Measurements from ENCODE around the gene OIT3.
"Not testable (repeated sequence)": the region's sequence is repeated elsewhere in the genome, so short reads cannot be mapped to it uniquely, and the experiment has no call there.

The OIT3 gene

DNA sequence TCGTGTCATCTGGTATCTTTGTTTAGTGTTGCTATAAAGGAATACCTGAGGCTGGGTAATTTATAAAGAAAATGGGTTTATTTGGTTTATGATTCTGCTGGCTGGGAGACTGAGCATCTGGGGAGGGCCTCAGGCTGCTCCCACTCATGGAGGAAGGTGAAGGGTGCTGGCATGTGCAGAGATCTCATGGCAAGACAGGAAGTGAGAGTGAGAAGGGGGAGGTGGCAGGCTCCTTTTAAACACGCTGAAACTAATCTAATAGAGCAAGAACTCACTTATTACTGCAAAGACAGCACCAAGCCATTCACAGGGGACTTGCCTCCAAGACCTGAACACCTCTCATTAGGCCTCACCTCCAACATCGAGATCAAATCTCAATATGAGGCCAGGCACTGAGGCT, 11.3 kb downstream of the OIT3 start:
- DNase-seq = no peak

DNA sequence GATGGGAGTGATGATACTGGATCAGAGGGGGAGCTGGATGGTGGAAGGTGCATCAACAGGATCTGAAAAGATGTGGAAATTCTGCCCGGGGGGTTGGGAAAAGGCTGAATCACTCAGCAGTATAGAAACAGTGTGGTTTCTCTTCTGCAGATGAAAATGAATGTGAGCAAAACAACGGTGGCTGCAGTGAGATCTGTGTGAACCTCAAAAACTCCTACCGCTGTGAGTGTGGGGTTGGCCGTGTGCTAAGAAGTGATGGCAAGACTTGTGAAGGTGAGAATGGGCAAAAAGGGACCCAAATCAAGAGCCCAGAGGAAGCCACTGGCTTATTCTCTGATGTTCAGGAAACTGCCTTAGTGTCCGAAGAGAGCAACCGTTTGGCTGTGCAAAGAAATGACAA, 12.9 kb downstream of the OIT3 start:
- DNase-seq = no peak

DNA sequence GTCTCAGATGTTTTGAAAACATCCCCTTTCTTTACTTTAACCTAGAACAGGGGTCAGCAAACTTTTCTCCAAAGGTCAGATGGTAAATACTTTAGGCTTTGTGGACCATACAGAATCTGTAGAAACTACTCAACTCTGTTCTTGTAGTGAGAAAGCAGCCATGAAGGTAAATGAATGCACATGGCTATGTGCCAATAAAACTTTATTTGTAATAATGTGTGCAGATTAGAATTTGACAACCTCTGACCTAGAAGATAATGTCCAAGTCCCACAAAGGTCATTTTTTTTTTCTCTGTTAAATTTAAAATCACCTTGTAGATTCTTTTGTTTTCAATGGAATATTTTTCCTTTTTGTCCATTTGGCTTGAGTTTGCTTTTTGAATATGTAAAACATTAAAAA, 17.2 kb downstream of the OIT3 start:
- DNase-seq = no peak

DNA sequence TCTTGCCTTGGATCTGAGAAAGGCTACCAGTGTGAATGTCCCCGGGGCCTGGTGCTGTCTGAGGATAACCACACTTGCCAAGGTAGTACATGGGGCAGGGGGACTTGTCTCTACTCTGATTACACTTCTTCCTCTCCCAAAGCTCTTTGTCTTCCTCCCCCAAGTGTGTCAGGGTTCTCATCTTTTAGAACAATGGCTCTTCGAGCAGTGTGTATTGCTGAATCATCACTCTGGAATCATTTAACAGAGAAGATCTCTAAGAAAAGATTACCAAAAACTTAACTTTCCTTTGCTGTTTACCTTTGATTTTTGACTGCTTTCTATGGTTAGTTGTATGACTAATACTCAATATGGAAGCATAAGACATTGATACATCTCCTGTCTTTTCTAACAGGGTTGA, 18.2 kb downstream of the OIT3 start:
- no peak for DNase-seq

DNA sequence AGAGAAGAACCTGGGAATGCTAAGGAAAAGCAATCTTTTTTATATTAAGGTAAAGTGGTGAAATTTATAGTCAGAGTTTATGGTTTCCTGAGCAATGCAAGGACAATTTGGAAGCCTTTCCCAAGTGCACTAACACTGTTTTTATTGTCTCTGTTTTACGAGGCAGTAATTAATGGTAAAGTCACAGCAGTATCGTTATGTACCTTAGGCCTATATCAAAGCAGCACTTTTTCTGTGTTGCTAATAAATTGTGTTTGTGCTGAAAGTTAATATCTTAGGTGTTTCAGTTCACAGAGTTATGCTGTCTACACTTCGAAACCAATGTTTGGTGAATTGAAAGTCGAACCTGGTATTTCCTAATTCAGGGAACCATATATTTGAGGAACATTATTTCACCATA, 19.2 kb downstream of the OIT3 start:
- DNase-seq = no peak

DNA sequence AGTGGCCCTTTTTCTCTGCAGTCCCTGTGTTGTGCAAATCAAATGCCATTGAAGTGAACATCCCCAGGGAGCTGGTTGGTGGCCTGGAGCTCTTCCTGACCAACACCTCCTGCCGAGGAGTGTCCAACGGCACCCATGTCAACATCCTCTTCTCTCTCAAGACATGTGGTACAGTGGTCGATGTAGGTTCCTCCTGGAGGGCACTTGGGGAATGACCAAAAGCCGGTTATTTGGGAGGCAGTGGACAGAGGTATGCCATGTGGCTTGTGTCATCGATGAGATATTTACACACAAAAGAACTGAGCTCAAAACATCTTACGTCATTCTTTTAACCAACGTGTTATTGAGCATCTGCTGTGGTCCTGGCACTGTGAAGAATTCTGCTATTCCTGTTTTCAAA, 19.7 kb downstream of the OIT3 start:
- no peak for DNase-seq

DNA sequence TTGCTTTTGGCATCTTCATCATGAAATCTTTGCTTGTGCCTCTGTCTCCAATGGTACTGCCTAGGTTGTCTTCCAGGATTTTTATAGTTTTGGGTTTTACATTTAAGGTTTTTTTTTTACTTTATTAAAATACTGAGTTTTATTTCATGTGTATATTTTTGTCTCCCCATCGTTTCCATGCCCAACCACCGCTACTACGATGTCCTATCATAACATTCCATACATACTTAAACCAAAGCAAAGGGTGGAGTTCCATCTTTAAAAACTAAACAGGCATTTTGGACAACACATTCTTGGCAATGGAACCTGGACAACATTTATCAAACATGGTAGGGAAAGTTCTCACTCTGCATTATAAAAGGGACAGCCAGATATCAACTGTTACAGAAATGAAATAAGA, 23.7 kb downstream of the OIT3 start:
- not testable (repeated sequence) for DNase-seq

DNA sequence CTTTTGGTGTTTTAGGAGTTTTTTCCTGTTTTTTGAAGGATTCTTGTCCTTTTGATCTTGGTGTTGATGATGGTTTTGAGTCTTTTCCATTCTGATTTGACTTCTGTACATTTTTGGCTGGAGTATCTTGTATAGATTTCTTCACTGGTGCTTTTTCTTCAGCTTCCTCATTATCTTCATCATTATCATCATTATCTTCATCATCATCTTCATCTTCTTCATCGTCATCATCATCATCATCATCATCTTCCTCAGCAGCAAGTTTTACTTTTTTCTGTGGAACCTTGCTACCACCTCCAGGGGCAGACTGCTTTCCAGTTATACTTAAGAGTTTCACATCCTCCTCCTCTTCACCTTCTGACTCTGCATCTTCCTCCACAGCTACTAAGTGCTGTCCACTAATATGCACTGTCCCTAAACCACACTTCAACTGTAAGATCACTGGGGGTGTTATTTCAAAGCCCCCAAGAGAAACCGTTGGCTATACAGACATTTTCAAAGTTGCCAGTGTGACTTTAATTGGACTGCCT, 24.3 kb downstream of the OIT3 start:
- DNase-seq = not testable (repeated sequence)

DNA sequence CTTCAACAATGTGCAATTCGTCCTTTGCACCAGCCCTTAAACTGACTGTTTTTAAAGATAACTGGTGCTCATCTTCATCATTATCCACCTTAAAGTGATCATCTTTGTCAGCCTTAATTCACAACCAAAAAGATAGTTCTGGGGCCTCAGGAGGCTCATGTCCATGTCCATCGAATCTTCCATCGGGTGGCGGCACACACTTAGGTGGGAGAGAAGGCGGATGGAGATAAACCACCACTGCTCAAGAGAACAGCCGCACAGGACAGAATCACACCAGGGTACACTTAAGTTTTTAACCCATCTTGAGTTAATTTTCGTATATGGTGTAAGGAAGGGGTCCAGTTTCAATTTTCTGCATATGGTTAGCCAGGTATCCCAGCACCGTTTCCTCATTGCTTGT, 24.8 kb downstream of the OIT3 start:
- no peak for DNase-seq

DNA sequence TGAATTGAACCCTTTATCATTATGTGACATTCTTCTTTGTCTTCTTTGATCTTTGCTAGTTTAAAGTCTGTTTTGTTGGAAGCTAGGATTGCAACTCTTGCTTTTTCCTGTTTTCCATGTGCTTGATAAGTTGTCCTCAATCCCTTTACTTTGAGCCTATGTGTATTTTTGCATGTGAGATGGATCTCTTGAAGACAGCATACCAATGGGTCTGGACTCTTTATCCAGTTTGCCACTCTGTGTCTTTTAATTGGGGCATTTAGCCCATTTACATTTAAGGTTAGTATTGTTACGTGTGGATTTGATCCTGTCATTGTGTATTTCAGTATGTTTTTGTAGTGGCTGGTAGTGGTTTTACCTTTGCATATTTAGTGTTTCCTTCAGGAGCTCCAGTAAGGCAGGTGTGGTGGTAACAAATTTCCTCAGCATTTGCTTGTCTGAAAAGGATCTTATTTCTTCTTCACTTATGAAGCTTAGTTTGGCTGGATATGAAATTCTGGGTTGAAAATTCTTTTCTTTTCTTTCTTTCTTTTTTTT, 27.7 kb downstream of the OIT3 start:
- DNase-seq = not testable (repeated sequence)

DNA sequence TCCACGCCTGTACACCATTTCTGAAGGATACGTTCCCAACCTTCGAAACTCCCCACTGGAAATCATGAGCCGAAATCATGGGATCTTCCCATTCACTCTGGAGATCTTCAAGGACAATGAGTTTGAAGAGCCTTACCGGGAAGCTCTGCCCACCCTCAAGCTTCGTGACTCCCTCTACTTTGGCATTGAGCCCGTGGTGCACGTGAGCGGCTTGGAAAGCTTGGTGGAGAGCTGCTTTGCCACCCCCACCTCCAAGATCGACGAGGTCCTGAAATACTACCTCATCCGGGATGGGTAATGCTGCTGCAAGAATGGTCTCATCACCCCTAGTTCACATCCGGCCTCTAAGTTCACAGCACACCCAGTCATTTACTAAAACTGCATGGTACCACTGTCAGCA, 30.8 kb downstream of the OIT3 start:
- no peak for DNase-seq

DNA sequence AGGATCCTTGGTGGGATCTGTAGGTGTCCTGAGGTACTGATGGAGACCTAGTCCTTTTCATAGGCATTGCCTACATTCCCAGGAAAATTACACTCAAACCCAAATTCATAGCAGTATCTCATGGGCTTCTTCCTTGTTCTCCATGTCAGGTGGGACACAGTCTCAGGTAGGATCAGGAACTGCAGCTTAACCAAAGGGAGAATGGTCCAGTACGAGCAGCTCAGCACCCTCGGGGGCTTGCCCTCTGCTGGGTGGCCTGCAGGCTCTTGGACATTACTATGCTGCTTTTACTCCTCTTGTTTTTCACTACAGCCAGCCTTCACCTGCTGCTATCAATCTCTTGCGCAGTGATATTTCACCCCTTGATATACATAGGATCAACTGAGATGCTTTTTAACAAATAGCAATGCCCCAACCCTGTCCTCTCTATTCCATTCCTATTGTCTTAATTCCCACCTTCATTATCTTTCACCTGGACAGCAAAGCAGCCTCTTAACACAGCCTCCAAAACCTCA, 32.5 kb downstream of the OIT3 start:
- no peak for DNase-seq

DNA sequence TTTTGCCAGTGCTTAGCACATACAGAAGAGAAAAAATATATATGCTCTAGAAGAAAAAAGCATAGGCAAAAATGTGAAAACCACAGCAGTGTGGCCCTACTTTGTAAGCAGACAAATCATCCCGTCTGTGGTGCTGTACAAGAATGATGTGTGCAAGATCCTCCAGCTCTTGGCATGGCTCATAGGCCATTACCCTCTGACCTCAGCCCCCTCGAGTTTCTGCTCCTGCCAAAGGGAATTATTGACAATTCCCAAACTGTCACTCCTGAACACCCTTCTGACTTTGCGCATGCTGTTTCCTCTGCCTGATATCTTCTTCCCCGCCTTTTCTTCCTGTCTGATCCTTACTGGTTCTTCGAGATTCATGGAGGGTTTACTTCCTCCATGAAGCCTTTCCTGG, 33.9 kb downstream of the OIT3 start:
- DNase-seq = no peak

DNA sequence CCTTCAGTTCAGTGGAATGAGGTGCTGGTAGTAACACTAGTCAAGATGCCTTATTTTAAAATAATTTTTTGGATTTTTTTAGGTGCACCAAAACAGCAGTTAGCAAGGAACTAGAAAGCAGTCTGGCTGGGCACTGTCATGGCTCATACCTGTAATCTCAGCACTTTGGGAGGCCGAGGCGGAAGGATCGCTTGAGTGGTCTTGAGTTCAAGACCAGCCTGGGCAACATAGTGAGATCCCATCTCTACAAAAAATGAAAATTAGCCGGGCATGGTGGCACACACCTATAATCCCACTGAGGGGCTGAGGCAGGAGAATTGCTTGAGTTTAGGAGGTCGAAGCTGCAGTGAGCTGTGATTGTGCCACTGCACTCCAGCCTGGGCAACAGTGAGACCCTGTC, 35.3 kb downstream of the OIT3 start:
- DNase-seq = no peak

DNA sequence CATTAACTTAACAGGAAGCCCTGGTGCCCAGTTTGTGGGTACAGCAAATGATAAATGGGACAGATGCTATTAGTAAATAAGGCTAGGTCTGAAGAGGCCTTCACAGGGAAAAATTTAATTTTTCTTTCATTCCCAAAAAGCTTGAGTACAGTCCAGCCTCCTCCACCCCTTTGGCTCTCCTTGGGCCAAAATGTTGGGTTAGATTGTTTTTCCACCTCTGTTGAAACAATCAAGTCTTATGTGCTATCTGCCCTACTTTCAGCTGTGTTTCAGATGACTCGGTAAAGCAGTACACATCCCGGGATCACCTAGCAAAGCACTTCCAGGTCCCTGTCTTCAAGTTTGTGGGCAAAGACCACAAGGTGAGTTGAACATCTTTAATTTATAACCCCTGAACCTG, 36.7 kb downstream of the OIT3 start:
- DNase-seq = no peak

DNA sequence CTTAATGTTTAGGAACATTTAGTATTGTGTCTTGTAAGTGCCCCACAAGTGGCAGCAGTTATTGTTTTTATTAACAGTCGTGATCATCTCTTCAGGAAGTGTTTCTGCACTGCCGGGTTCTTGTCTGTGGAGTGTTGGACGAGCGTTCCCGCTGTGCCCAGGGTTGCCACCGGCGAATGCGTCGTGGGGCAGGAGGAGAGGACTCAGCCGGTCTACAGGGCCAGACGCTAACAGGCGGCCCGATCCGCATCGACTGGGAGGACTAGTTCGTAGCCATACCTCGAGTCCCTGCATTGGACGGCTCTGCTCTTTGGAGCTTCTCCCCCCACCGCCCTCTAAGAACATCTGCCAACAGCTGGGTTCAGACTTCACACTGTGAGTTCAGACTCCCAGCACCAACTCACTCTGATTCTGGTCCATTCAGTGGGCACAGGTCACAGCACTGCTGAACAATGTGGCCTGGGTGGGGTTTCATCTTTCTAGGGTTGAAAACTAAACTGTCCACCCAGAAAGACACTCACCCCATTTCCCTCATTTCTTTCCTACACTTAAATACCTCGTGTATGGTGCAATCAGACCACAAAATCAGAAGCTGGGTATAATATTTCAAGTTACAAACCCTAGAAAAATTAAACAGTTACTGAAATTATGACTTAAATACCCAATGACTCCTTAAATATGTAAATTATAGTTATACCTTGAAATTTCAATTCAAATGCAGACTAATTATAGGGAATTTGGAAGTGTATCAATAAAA, 38.9 kb downstream of the OIT3 start:
- DNase-seq = no peak

DNA sequence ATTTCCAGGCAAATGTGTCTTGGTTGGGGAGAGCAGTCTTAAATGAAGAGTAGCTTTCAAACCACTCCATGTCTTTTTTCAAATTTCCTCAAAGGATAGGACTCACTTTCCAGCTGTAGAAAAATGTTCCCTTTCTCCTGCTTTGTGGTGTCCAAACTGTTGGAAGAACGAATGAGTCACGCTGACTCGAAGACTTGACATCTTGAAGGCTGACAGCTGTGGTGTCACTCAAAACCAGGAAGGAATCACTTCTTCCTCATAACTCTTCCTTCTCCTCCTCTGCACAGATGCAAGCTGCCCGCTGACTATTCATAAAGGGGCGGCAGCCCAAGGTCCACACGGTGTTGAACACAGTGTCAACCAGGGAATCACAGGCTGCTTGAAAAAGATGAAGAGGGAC, 41.8 kb downstream of the OIT3 start:
- no peak for DNase-seq

DNA sequence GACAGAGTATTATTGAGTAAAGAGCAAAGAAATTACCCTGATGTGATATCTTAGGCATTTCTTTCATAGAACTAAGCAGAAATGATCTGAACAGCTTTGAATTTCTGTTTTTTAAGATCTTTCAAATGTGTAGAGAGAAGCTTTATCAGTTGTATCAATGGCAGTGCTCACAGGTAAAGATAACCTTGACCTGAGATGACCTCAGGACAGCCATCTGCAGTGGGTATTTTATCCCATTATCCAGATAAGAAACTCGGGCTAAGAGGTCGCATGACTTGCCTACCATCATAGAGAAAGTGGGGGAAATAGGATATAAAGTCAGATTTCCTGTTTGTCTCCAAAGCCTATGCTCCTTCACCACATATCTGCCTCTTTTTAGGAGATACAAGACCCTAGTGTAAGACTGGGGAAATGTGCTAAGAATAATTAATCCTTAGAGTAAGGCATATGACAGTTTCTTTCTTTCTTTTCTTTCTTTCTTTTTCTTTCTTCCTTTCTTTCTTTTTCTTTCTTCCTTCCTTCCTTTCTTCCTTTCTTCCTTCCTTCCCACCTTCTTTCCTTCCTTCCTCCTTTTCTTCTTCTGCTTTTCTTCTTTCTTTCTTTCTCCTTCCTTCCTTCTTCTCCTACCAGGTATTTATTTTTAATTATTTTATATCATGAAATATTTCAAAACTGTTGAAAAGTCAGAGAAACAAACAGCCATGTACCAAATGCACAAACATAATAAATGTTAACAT, 50.1 kb downstream of the OIT3 start:
- DNase-seq = no peak

DNA sequence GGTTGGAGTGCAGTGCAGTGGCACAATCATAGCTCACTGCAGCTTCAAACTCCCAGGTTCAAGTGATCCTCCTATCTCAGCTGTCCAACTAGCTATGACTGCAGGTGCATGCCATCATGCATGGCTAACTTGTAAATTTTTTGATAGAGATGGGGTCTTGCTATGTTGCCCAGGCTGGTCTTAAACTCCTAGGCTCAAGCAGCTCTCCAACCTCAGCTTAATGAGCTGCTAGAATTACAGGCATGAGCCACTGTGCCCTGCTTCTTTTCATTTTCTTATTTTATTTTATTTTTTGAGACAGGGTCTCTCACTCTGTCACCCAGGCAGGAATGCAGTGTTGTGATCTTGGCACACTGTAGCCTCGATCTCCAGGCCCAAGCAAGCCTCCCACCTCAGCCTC, 53.4 kb downstream of the OIT3 start:
- no peak for DNase-seq

DNA sequence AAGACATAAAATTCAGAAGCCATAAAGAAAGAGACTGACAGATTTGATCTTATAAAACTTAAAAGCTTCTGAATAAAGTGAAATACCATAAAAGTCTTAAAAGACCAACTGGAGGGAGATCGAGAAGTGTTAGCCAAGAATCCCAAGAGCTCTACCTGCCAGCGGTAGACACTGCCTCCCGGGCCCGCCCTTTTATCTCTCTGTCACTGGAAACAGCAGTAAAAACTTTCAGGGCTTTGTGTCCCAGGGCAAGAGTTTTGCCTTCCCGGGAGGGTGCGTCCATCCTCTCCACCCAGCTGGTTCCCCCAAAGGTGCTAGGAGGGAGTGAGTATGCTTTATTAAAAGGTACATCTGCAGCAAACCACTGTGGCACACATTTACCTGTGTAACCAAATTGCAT, 55.2 kb downstream of the OIT3 start:
- DNase-seq = no peak

DNA sequence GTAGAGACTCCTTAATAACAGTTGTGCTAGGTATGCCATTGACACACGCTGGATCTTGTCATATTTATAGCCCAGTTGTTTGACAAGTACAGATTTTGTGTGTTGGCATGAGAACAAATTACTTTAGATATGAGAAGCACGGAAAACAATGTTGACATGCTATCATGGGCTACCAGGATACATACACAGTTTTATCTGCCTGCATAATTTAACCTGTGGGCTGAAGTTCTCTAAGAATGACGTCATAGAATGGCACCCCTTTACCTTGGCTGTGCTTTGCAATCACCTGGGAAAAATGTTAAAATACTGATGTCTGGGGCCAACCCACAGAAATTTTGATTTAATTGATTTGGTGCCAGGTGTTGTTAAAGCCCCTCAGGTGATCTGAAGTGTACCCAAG, 58.2 kb downstream of the OIT3 start:
- no peak for DNase-seq

DNA sequence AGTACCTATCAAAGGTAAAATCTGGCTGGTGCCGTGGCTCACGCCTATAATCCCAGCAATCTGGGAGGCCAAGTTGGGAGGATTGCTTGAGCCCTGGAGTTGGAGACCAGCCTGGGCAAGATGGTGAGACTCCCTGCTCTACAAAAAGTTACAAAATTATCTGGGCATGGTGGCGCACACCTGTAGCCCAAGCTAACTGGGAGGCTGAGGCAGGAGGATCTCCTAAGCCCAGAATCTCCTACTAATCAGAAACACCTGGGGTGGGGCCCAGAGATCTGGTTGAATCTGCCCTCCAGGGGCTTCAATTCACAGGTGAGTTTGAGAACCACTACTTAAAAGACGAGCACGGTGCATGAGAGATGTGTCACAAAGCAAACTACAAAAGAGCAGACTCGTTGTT, 58.6 kb downstream of the OIT3 start:
- DNase-seq = no peak

DNA sequence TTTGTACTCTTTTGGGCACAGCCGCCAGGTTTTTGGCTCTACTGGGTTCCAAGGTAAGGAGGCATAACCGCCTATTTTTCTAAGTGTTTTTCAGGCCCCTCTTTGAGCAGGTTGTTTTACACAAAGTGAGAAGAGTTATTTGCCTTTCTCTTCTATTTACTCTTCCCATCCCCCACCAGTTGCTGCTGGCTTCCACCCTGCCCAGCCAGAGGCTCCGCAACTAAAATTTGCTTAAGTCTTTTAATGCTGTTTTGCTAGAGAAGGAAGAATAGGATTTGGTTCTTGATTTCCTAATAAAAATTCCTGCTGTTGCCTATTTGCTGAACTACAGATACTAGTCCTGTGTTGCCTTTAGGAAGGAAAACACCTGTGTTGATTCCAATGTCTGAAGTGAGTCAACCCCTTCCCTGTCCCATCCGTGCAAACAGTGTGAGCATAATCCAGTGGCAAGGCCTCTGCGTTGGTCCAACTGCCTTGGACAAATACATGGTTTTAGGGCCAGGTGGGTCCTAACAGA, 59.2 kb downstream of the OIT3 start:
- no peak for DNase-seq

DNA sequence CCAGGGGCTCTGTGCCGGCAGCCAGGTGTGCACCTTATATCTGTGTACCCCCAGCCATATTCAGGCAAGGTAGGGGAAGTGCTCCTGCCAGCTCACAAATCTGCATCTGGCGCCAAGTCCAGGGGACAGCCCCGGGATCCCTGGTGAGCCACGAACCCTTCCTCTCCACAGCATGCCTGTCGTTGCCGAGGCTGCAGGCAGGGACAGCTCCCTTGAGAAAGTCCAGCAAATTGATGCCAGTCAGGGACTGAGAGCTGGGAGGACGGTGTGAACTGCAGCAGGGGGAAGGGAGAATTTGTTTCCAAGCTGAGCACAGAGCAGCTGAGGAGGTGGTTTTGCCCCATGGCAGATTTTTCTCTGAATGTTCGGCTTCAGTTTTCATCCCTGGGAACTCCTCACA, 60.1 kb downstream of the OIT3 start:
- no peak for DNase-seq

All from cerebellar nuclear complex (tissue), 1 donor.